Measurements from ENCODE around the gene USP49.
A peak's percentile ranks its signal among the peaks of the same experiment; 100 is the strongest.

The USP49 gene

DNA sequence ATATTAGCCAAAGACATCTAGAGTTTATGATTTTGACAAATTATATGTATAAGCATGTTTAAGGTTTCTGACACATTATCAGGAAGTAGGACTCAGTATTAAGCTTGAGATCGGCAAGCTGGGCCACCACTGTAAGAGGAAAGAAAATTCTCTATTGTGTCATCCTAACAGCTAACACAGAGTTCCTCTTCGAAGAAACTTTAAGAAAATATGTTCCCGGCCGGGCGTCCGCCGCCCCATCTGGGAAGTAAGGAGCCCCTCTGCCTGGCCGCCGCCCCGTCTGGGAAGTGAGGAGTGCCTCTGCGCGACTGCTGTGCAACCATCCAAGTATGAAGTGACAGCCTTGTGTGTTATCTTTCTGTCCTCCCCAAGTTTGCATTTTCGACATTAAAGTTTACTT, 23.0 kb downstream of the USP49 start:
- TF ChIP-seq, protein P1, sequence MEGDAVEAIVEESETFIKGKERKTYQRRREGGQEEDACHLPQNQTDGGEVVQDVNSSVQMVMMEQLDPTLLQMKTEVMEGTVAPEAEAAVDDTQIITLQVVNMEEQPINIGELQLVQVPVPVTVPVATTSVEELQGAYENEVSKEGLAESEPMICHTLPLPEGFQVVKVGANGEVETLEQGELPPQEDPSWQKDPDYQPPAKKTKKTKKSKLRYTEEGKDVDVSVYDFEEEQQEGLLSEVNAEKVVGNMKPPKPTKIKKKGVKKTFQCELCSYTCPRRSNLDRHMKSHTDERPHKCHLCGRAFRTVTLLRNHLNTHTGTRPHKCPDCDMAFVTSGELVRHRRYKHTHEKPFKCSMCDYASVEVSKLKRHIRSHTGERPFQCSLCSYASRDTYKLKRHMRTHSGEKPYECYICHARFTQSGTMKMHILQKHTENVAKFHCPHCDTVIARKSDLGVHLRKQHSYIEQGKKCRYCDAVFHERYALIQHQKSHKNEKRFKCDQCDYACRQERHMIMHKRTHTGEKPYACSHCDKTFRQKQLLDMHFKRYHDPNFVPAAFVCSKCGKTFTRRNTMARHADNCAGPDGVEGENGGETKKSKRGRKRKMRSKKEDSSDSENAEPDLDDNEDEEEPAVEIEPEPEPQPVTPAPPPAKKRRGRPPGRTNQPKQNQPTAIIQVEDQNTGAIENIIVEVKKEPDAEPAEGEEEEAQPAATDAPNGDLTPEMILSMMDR (IDR thresholded peaks at IDR 0.05), result no peak
- no peak for TF ChIP-seq ZFX (IDR thresholded peaks at IDR 0.05; ENCODE audit: borderline replicate concordance)
- H3K27ac ChIP-seq, result no peak overlapping the region

DNA sequence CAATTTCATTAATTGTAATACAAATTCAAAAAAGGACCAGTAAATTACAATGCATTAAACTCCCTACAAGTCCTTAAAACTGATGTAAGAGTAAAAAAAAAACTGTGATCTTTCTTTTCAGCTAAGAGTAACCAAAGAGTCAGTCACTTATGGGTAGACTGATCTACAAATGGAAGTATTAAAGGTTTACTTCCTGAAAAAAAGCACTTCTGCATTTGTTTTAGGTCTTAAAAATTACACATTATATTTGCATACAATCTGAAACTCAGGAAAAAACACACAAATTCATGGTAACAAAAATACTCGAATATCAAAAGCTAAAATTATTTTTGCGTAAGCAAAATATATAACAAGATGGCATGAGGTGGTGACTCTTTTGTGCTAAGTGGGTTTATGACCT, 23.5 kb downstream of the USP49 start:
- no peak overlapping the region for H3K27ac ChIP-seq
- TF ChIP-seq ZFX (IDR thresholded peaks at IDR 0.05; ENCODE audit: borderline replicate concordance), result no peak
- TF ChIP-seq, protein P1 (IDR thresholded peaks at IDR 0.05), result no peak

DNA sequence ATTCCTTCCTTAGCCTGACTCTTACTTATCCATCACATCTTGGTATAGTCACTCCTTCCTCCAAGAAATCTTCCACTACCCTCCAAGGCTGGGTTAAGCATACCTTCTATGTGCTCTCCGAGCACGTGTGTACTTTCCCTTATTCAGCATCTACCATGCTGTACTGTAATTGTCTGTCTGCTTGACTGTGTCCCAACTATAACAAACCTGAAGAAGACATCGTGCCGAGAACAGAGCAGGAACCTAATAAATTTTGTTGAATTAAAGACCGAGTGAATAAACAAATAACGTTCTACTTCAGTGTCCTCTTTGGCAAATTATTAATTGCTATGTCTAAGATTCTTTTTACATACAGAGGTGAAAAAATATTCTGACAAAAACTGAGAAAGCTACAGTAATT, 35.8 kb downstream of the USP49 start:
- no peak overlapping the region for H3K27ac ChIP-seq
- TF ChIP-seq, protein P1 (IDR thresholded peaks at IDR 0.05), result no peak
- no peak for TF ChIP-seq ZFX (IDR thresholded peaks at IDR 0.05; ENCODE audit: borderline replicate concordance)

DNA sequence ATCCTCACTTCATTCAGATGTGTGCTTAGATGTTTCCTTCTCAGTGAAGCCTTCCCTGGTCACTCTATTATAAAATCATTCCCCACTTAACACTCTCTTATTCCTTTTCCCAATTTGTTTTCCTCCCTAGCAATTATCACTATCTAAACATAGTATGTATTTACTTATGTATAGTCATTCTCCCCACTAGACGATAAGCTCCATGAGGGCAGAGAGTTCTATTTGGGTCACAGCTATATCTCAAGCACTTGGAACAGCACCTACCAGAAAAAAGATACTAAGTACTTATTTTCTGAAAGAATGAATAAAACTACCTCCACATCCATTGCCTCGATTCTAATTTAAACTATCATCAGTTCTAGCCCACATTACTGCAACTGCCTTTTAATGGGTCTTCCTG, 36.5 kb downstream of the USP49 start:
- TF ChIP-seq, protein P1 (IDR thresholded peaks at IDR 0.05), result no peak
- TF ChIP-seq ZFX (IDR thresholded peaks at IDR 0.05; ENCODE audit: borderline replicate concordance), result no peak
- no peak overlapping the region for H3K27ac ChIP-seq

DNA sequence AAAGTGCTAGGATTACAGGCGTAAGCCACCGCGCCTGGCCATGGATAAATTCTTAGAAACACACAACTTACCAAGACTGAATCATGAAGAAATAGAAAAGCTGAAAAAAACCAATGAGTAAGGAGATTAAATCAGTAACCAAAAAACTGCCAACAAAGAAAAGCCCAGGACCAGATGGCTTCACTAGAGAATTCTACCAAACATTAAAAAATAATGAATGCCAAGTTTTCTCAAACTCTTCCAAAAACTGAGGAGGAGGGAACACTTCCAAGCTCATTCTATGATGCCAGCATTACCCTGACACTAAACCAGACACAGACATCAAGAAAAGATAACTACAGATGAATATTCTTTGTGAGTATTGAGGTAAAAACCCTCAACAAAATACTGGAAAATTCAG, 44.3 kb downstream of the USP49 start:
- no peak overlapping the region for H3K27ac ChIP-seq
- TF ChIP-seq, protein P1 (IDR thresholded peaks at IDR 0.05), result no peak
- TF ChIP-seq ZFX (IDR thresholded peaks at IDR 0.05; ENCODE audit: borderline replicate concordance), result no peak

DNA sequence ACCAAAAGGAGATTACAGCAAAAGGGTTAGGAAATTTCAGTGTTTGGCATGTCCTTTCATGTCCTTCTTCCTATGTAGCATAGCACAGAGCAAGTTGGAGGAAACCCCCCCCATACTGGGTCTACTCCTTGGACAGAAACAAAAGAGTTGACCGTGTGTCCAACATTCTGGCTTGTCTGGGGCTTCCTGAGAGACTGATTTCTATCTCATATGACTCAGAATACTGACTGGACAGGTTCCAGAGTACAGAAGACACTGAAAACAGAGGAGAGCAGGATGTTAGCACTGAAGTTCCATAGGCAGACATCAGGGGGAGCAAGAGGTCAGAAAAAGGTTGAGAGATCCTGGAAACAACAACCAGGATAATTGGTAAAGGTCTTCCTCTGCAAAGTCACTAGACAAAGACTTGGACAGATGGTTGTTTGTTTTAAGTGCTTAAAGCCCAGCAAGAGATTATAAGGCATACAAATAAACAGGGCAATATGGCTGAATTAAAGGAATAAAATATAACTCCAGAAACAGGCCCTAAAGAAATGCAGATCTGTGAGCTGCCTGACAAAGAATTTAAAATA, 48.4 kb downstream of the USP49 start:
- H3K27ac ChIP-seq, result no peak overlapping the region
- TF ChIP-seq, protein P1 (IDR thresholded peaks at IDR 0.05), result peak; percentile 81
- no peak for TF ChIP-seq ZFX (IDR thresholded peaks at IDR 0.05; ENCODE audit: borderline replicate concordance)

DNA sequence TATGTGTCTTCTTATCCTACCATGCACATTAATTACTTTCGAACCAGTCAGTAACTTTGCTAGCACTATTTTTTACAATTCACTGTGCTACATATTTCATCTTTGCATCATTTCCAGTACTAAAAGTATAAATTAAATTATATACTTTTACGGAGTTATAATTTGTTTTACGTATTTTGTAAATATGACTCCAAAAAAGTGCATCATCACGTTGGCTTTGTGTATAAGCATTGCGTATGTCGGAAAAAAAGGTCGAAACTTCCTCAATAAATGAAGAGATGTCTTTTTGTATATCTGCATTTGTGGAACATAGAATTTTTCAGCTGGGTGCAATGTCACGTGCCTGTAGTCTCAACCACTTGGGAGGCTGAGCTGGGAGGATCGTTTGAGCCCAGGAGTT, 52.0 kb downstream of the USP49 start:
- H3K27ac ChIP-seq, result no peak overlapping the region
- no peak for TF ChIP-seq ZFX (IDR thresholded peaks at IDR 0.05; ENCODE audit: borderline replicate concordance)
- TF ChIP-seq, protein P1 (IDR thresholded peaks at IDR 0.05), result no peak

All from 22Rv1 (cell line).